ENCODE data around the gene GAS7.
A peak's percentile ranks its signal among the peaks of the same experiment; 100 is the strongest.

GAS7 gene

GRCh38 chr17:10034719-10035475 is 163.5 kb downstream of the GAS7 start:
- DNase-seq (ENCODE audit: low read depth in 2 of 2): no peak
- no peak for TF ChIP-seq CTCF (IDR thresholded peaks at IDR 0.05; ENCODE audit: low read depth, low read length)
- H3K4me3 ChIP-seq (replicated peaks in 1 of 2; ENCODE audit: low read depth in 2 of 2, low read length in 2 of 2): no peak overlapping the region

- TF ChIP-seq CTCF (IDR thresholded peaks at IDR 0.05; ENCODE audit: low read depth, low read length): no peak
- DNase-seq (ENCODE audit: low read depth in 2 of 2): peak in 1 of 2 donors; percentile 47
- H3K4me3 ChIP-seq (replicated peaks in 1 of 2; ENCODE audit: low read depth in 2 of 2, low read length in 2 of 2): no peak overlapping the region
Measured at GRCh38 chr17:10033959-10034358, 164.4 kb downstream of the GAS7 start.

- H3K4me3 ChIP-seq (replicated peaks in 1 of 2; ENCODE audit: low read depth in 2 of 2, low read length in 2 of 2): no peak overlapping the region
- no peak for DNase-seq (ENCODE audit: low read depth in 2 of 2)
- no peak for TF ChIP-seq CTCF (IDR thresholded peaks at IDR 0.05; ENCODE audit: low read depth, low read length)
Measured at GRCh38 chr17:10033449-10033848, 165.0 kb downstream of the GAS7 start.

GRCh38 chr17:10032118-10032852 is 166.1 kb downstream of the GAS7 start:
- H3K4me3 ChIP-seq (replicated peaks in 1 of 2; ENCODE audit: low read depth in 2 of 2, low read length in 2 of 2): no peak overlapping the region
- no peak for TF ChIP-seq CTCF (IDR thresholded peaks at IDR 0.05; ENCODE audit: low read depth, low read length)
- DNase-seq (ENCODE audit: low read depth in 2 of 2): peak in 1 of 2 donors; percentile 30

DNA sequence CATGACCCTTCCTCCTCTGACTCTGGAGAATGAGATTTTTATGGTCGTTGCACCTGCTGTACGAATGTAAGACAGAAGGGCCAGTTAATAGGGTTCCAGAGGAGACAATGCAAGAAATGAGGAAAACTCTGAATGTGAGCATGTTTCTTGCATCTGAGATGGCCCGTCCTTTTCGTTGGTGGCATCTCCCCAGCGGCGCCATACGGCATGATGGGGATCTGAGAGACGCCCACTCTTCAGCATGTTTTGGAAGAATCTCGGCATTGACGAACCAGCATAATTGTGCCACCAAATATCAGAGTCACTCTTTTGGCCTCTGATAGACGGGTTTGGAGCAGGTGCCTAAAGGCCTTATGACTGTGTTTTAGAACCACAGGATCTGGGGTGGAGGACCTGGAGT is 166.8 kb downstream of the GAS7 start:
- no peak for DNase-seq (ENCODE audit: low read depth in 2 of 2)
- no peak for TF ChIP-seq CTCF (IDR thresholded peaks at IDR 0.05; ENCODE audit: low read depth, low read length)
- H3K4me3 ChIP-seq (replicated peaks in 1 of 2; ENCODE audit: low read depth in 2 of 2, low read length in 2 of 2): no peak overlapping the region

- no peak overlapping the region for H3K4me3 ChIP-seq (replicated peaks in 1 of 2; ENCODE audit: low read depth in 2 of 2, low read length in 2 of 2)
- TF ChIP-seq CTCF (IDR thresholded peaks at IDR 0.05; ENCODE audit: low read depth, low read length): no peak
- DNase-seq (ENCODE audit: low read depth in 2 of 2): no peak
Measured at GRCh38 chr17:10031127-10031526, 167.3 kb downstream of the GAS7 start.
